Thyroid gland (tissue), 4 donors: ENCODE measurements around the gene GALNT18. TPM values are rescaled to one million over a fixed set of nuclear protein-coding genes. Genes with fewer than 3 reads are reported as not detected.

Source experiments
- DNase-seq, 2 donors: peaks; one replicate each; pipeline ENCODE4 v3.0.0-alpha.2; 2019
- H3K27ac ChIP-seq, 3 donors: fragments of 200-600 bp; sonication (generic); 1 replicate in 2 of 3; 2 replicates in 1 of 3; pipeline ENCODE4 v1.5.1; 2016 to 2019; ENCODE audit warnings: mild to moderate bottlenecking in 1 of 3, moderate library complexity in 1 of 3
- H3K27me3 ChIP-seq: fragments of 200-600 bp; sonication (generic); one replicate; pipeline ENCODE4 v1.5.1; 2019
- H3K36me3 ChIP-seq, 2 donors: fragments of 200-600 bp; sonication (generic); one replicate each; pipeline ENCODE4 v1.5.1; 2016 to 2019
- H3K4me1 ChIP-seq, 2 donors: fragments of 200-600 bp; sonication (generic); one replicate each; pipeline ENCODE4 v1.5.1; 2017 to 2019
- H3K4me3 ChIP-seq, 3 donors: fragments of 200-600 bp; sonication (generic); replicated peaks in 1 of 3; 1 replicate in 2 of 3; 2 replicates in 1 of 3; pipeline ENCODE4 v1.5.1; 2016; ENCODE audit warnings: mild to moderate bottlenecking in 1 of 3
- H3K9me3 ChIP-seq: fragments of 200-600 bp; sonication (generic); one replicate; pipeline ENCODE4 v1.5.1; 2017
- CTCF ChIP-seq, 6 experiments: fragments of 200-600 bp in 3 of 6; fragments of 450-650 bp in 3 of 6; sonication (generic) in 3 of 6; IDR thresholded peaks; one replicate each; pipeline ENCODE4 v1.5.1; 2016 to 2019; ENCODE audit warnings: antibody characterized with exemption in 6 of 6, mild to moderate bottlenecking in 2 of 6, inconsistent platforms in 1 of 6, moderate library complexity in 1 of 6
- POLR2A ChIP-seq, 2 donors: fragments of 450-650 bp; IDR thresholded peaks; one replicate each; pipeline ENCODE4 v1.6.1; 2017; ENCODE audit warnings: antibody characterized with exemption in 2 of 2, mild to moderate bottlenecking in 2 of 2, moderate library complexity in 1 of 2
- WGBS, 2 donors: methylation state at CpG; one replicate each; pipeline ENCODE4 v1.1.5; 2017; 5-methylcytosine and 5-hydroxymethylcytosine counted together
- intact Hi-C: fragments of 100-400 bp; cut with DNase I; formaldehyde crosslinking; loops from one replicate; pipeline ENCODE4 v1.15.1; 2023
- total RNA-seq, 4 donors: library from RNA; depleted of rRNA; stranded (reverse); fragments of >200 nt; gene quantifications; one replicate each; pipeline ENCODE4 v1.2.3, GENCODE V29; 2016

The GALNT18 gene
- total RNA-seq, 4 donors from 2014 or later: 60.7 to 93.8 (median 87.5) TPM

- peak overlapping the region; percentile 53 to 86 (median 57) for H3K27ac ChIP-seq
- peak; percentile 48 to 53 for DNase-seq
- TF ChIP-seq POLR2A (IDR thresholded peaks at IDR 0.05) (no peak), CTCF (IDR thresholded peaks at IDR 0.05) (peak in 2 of 6 experiments; percentile 10 to 23)
- H3K27me3 ChIP-seq: no peaks in the 10 kb centered on the region
- H3K4me3 ChIP-seq: peak overlapping the region; percentile 25 to 79 (median 73)
- intact Hi-C loops: loop anchor here (5.0 kb wide), 1 partner anchor 166 kb away; no protein-coding TSS in a partner anchor
- peaks cover 25 to 51% of the 10 kb centered on the region in 2 donors for H3K4me1 ChIP-seq
- no peaks in the 10 kb centered on the region for H3K36me3 ChIP-seq
- 0 to 1% methylated on average over 26 to 49 of the region's 55 CpGs for WGBS, 2 donors
- no peaks in the 10 kb centered on the region for H3K9me3 ChIP-seq
Measured at GRCh38 chr11:11620921-11621572, 758 bp downstream of the GALNT18 start.

- intact Hi-C loops: loop anchor here (5.0 kb wide), 1 partner anchor 167 kb away; no protein-coding TSS in a partner anchor
Measured at GRCh38 chr11:11620173-11620920, 1.5 kb downstream of the GALNT18 start.

GRCh38 chr11:11618973-11619435 lies 2.8 kb downstream of the GALNT18 start:
- 26 to 27% methylated on average over 4 of the region's 4 CpGs for WGBS, 2 donors
- peaks cover 25 to 50% of the 10 kb centered on the region in 2 donors for H3K4me1 ChIP-seq
- DNase-seq: no peak

More at GRCh38 chr11:11620173-11620920, 1.5 kb downstream of the GALNT18 start:
- H3K27ac ChIP-seq: peak overlapping the region in 2 of 3 donors; percentile 57 to 86
- H3K27me3 ChIP-seq: no peaks in the 10 kb centered on the region
- no peaks in the 10 kb centered on the region for H3K36me3 ChIP-seq
- H3K4me1 ChIP-seq: peaks cover 25 to 56% of the 10 kb centered on the region in 2 donors
- WGBS, 2 donors: 7 to 11% methylated on average over 12 to 14 of the region's 48 CpGs
- no peaks in the 10 kb centered on the region for H3K9me3 ChIP-seq
- peak overlapping the region; percentile 25 to 79 (median 73) for H3K4me3 ChIP-seq
- TF ChIP-seq POLR2A (IDR thresholded peaks at IDR 0.05) (peak in 1 of 2 donors; percentile 31), CTCF (IDR thresholded peaks at IDR 0.05) (no peak)
- peak; percentile 57 to 73 for DNase-seq

GRCh38 chr11:11615086-11615485 lies 6.7 kb downstream of the GALNT18 start:
- no peak overlapping the region for H3K4me3 ChIP-seq
- TF ChIP-seq POLR2A (IDR thresholded peaks at IDR 0.05): no peak
- no peak for TF ChIP-seq CTCF (IDR thresholded peaks at IDR 0.05)
- intact Hi-C loops: no loop called here
- H3K27ac ChIP-seq: no peak overlapping the region
- no peaks in the 10 kb centered on the region for H3K36me3 ChIP-seq
- WGBS, 2 donors: 78 to 83% methylated on average over 4 of the region's 4 CpGs
- H3K27me3 ChIP-seq: no peaks in the 10 kb centered on the region
- DNase-seq: no peak
- peaks cover 14 to 47% of the 10 kb centered on the region in 2 donors for H3K4me1 ChIP-seq
- H3K9me3 ChIP-seq: no peaks in the 10 kb centered on the region

More at GRCh38 chr11:11618973-11619435, 2.8 kb downstream of the GALNT18 start:
- H3K27me3 ChIP-seq: no peaks in the 10 kb centered on the region
- no peak overlapping the region for H3K27ac ChIP-seq
- H3K4me3 ChIP-seq: peak overlapping the region in 1 of 3 donors; percentile 79
- H3K9me3 ChIP-seq: no peaks in the 10 kb centered on the region
- intact Hi-C loops: no loop called here
- TF ChIP-seq POLR2A (IDR thresholded peaks at IDR 0.05): peak in 1 of 2 donors; percentile 8
- TF ChIP-seq CTCF (IDR thresholded peaks at IDR 0.05): peak in 4 of 6 experiments; percentile 10 to 22 (median 12)
- no peaks in the 10 kb centered on the region for H3K36me3 ChIP-seq
